PC-9 (cell line): ENCODE results near the gene APPL2.

ENCODE experiments used
- EZH2 ChIP-seq: fragments of 200-600 bp; sonication (generic); IDR thresholded peaks from 2 replicates; pipeline ENCODE4 v1.8.0; 2017; ENCODE audit warnings: antibody characterized with exemption, low read depth
- TF ChIP-seq, protein P1 (sequence below): fragments of 200-600 bp; sonication (generic); conservative IDR thresholded peaks from 2 replicates; pipeline ENCODE4 v1.6.1; 2017; ENCODE audit warnings: mixed run types, antibody characterized with exemption, mild to moderate bottlenecking, moderate library complexity

DNA sequence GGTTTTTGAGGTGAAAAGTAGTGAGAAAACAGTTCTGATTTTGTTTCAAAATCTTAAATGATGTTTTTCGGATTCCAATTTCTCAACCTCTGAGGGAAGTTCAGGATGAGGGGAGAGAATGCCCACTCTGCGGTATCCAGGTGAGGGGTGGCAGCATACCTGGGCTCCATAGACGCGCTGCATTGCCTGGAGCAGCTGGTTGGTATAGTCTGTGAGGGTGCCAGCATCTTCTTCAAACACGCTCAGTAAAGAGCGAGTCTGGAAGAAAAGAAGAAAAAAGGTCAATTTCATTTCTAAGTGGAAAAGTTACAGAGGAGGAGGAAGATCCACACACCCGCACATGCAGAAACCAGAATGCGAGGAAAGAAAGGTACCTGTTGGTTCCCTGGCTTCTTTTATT lies 7.0 kb downstream of the APPL2 start:
- TF ChIP-seq, protein P1, sequence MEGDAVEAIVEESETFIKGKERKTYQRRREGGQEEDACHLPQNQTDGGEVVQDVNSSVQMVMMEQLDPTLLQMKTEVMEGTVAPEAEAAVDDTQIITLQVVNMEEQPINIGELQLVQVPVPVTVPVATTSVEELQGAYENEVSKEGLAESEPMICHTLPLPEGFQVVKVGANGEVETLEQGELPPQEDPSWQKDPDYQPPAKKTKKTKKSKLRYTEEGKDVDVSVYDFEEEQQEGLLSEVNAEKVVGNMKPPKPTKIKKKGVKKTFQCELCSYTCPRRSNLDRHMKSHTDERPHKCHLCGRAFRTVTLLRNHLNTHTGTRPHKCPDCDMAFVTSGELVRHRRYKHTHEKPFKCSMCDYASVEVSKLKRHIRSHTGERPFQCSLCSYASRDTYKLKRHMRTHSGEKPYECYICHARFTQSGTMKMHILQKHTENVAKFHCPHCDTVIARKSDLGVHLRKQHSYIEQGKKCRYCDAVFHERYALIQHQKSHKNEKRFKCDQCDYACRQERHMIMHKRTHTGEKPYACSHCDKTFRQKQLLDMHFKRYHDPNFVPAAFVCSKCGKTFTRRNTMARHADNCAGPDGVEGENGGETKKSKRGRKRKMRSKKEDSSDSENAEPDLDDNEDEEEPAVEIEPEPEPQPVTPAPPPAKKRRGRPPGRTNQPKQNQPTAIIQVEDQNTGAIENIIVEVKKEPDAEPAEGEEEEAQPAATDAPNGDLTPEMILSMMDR, result no peak
- no peak for TF ChIP-seq EZH2
